GM12878 (cell line): ENCODE measurements around the gene NDC1. TPM values are rescaled to one million over a fixed set of nuclear protein-coding genes. Genes with fewer than 3 reads are reported as not detected.
A peak's percentile ranks its signal among the peaks of the same experiment; 100 is the strongest.

Experiments
- ATAC-seq: fragments of 200-7000 bp; cut with Tn5 transposase; 3 replicates; pipeline ENCODE4 v1.9.1; 2020; ENCODE audit warnings: mild to moderate bottlenecking, moderate library complexity
- BruUV-seq: library from RNA; stranded (reverse); fragments of 400-500 nt; replicated peaks from 2 replicates; lab custom pipeline; 2021; lab: Mats Ljungman, UMichigan
- CTCF ChIA-PET: fragments of 300-600 bp; sonication (Branson Sonifier 250); formaldehyde crosslinking; extraction: SDS; loops from one replicate; lab custom pipeline; 2021; ENCODE audit warnings: inconsistent platforms; lab: Yijun Ruan, JAX
- POLR2A ChIA-PET: fragments of 350-600 bp; formaldehyde crosslinking; extraction: SDS; loops from one replicate; lab custom pipeline; 2021; ENCODE audit warnings: inconsistent platforms; lab: Charles Lee
- RAD21 ChIA-PET: fragments of 300-600 bp; sonication (Branson Sonifier 250); formaldehyde crosslinking; loops from one replicate; lab custom pipeline; 2023; ENCODE audit warnings: antibody characterized with exemption; ENCODE audit not compliant: unreplicated experiment; lab: Charles Lee
- SMC1A ChIA-PET: fragments of 300-600 bp; sonication (Branson Sonifier 250); formaldehyde crosslinking; loops from one replicate; lab custom pipeline; 2023; ENCODE audit not compliant: unreplicated experiment, uncharacterized antibody; lab: Charles Lee
- DNase-seq: peaks from one replicate; pipeline ENCODE4 v3.0.0-alpha.2; 2011; ENCODE audit warnings: low read depth, low spot score
- FAIRE-seq: peaks from 3 replicates; lab custom pipeline; 2011; peaks lifted over from hg19 to GRCh38; lab: Jason Lieb, UNC
- H2AFZ ChIP-seq: 2 replicates; pipeline ENCODE4 v1.6.0; 2011; ENCODE audit warnings: low read depth, low read length, control low read depth; ENCODE audit not compliant: control insufficient read depth
- H3K27ac ChIP-seq: 2 replicates; pipeline ENCODE4 v1.5.1; 2011; ENCODE audit warnings: control low read depth; ENCODE audit not compliant: control insufficient read depth, insufficient read depth
- H3K27me3 ChIP-seq, 2 experiments: replicated peaks in 1 of 2; 2 replicates each; pipeline versions ENCODE4 v1.6.0 to v1.6.1; 2011; ENCODE audit warnings: low read length in 1 of 2; ENCODE audit not compliant: control insufficient read depth in 2 of 2, insufficient read depth in 2 of 2
- H3K36me3 ChIP-seq, 2 experiments: 2 replicates each; pipeline ENCODE4 v1.5.1; 2011; ENCODE audit warnings: low read length in 1 of 2; ENCODE audit not compliant: control insufficient read depth in 2 of 2, insufficient read depth in 2 of 2
- H3K4me1 ChIP-seq: 2 replicates; pipeline ENCODE4 v1.6.1; 2011; ENCODE audit warnings: mild to moderate bottlenecking, low read length, moderate library complexity, mixed read lengths; ENCODE audit not compliant: control insufficient read depth, insufficient read depth
- H3K4me2 ChIP-seq: 2 replicates; pipeline ENCODE4 v1.6.0; 2011; ENCODE audit warnings: control low read depth; ENCODE audit not compliant: control insufficient read depth, insufficient read depth
- H3K4me3 ChIP-seq: fragments of 200-600 bp; sonication (generic); 2 replicates; pipeline ENCODE4 v1.5.1; 2016
- H3K79me2 ChIP-seq: 2 replicates; pipeline ENCODE4 v1.6.0; 2011; ENCODE audit warnings: low read length; ENCODE audit not compliant: control insufficient read depth, insufficient read depth
- H3K9ac ChIP-seq: 2 replicates; pipeline ENCODE4 v1.8.0; 2011; ENCODE audit warnings: low read length, control low read depth, mixed read lengths; ENCODE audit not compliant: control insufficient read depth, insufficient read depth
- H3K9me3 ChIP-seq: replicated peaks from 3 replicates; pipeline ENCODE4 v1.5.1; 2011; ENCODE audit warnings: mild to moderate bottlenecking, low read length; ENCODE audit not compliant: control insufficient read depth, insufficient read depth
- H4K20me1 ChIP-seq: 2 replicates; pipeline ENCODE4 v1.6.0; 2011; ENCODE audit not compliant: control insufficient read depth, insufficient read depth
- CREB1 ChIP-seq: IDR thresholded peaks from 2 replicates; pipeline ENCODE4 v1.6.1; 2012; ENCODE audit warnings: low read depth, mild to moderate bottlenecking, inconsistent platforms
- JUND ChIP-seq: IDR thresholded peaks from 2 replicates; pipeline ENCODE4 v1.6.1; 2012; ENCODE audit warnings: low read depth, mild to moderate bottlenecking, low read length, improper control_type of control experiment, moderate library complexity
- KLF5 ChIP-seq: fragments of 450-650 bp; IDR thresholded peaks from 2 replicates; pipeline ENCODE4 v1.6.1; 2014; ENCODE audit warnings: mild to moderate bottlenecking; ENCODE audit not compliant: partially characterized antibody
- MEF2A ChIP-seq: IDR thresholded peaks from 2 replicates; pipeline ENCODE4 v1.6.1; 2011; ENCODE audit warnings: low read depth, mild to moderate bottlenecking, low read length, moderate library complexity; ENCODE audit not compliant: insufficient read depth
- NFIC ChIP-seq: IDR thresholded peaks from 2 replicates; pipeline ENCODE4 v1.6.1; 2012; ENCODE audit warnings: low read depth, mild to moderate bottlenecking, inconsistent platforms, low read length, moderate library complexity
- PAX5 ChIP-seq: IDR thresholded peaks from 2 replicates; pipeline ENCODE4 v1.6.1; 2011; ENCODE audit warnings: low read depth, low read length, borderline replicate concordance
- TAF1 ChIP-seq: IDR thresholded peaks from 2 replicates; pipeline ENCODE4 v1.6.1; 2011; ENCODE audit warnings: mild to moderate bottlenecking, low read depth, low read length, borderline replicate concordance
- ZNF384 ChIP-seq: IDR thresholded peaks from 2 replicates; pipeline ENCODE4 v1.6.1; 2012; ENCODE audit warnings: low read depth, mild to moderate bottlenecking, low read length, improper control_type of control experiment, borderline replicate concordance
- WGBS: methylation state at CpG from one replicate; pipeline ENCODE4 v1.1.6; 2016; ENCODE audit warnings: low lambda C conversion rate; ENCODE audit not compliant: insufficient replicate concordance, insufficient coverage; ENCODE audit errors: missing lambda C conversion rate; 5-methylcytosine and 5-hydroxymethylcytosine counted together
- in situ Hi-C: fragments of 300-500 bp; cut with MboI; formaldehyde crosslinking; loops from 9 replicates; pipeline ENCODE4 v1.14.3; 2018; ENCODE audit warnings: mixed read lengths
- intact Hi-C: fragments of 100-400 bp; cut with micrococcal nuclease; formaldehyde crosslinking; loops from one replicate; pipeline ENCODE4 v1.14.2; 2022; ENCODE audit not compliant: unreplicated experiment
- polyA plus RNA-seq, 11 experiments: library from polyadenylated mRNA; depleted of rRNA in 4 of 11; unstranded in 6 of 11; stranded (reverse) in 5 of 11; fragments of >200 nt; fragmentation: Nextera tagmentation in 4 of 11; fragmentation: Illumina TruSeq in 1 of 11; extraction: Ambion mirVana in 4 of 11; extraction: Trizol in 1 of 11; gene quantifications; 1 replicate in 1 of 11; 2 replicates in 10 of 11; pipeline versions ENCODE4 v1.2.1 to v1.2.3, GENCODE V29; 2011 to 2016; ENCODE audit warnings: inconsistent platforms in 2 of 11, missing spikeins in 2 of 11, low read depth in 1 of 11
- total RNA-seq, 4 experiments: library from RNA; depleted of rRNA in 3 of 4; stranded (reverse); fragments of >200 nt in 3 of 4; fragmentation: Illumina TruSeq in 1 of 4; extraction: Trizol in 1 of 4; gene quantifications; 2 replicates each; pipeline versions ENCODE4 v1.2.1 to v1.2.3, GENCODE V29; 2013 to 2021

NDC1 gene
- total and polyA plus RNA-seq, 10 of the 15 experiments (the other 5 are each of a cell fraction or from before 2014, with no cell fraction given), result 20.2 to 77.6 (median 47.1) TPM

DNA sequence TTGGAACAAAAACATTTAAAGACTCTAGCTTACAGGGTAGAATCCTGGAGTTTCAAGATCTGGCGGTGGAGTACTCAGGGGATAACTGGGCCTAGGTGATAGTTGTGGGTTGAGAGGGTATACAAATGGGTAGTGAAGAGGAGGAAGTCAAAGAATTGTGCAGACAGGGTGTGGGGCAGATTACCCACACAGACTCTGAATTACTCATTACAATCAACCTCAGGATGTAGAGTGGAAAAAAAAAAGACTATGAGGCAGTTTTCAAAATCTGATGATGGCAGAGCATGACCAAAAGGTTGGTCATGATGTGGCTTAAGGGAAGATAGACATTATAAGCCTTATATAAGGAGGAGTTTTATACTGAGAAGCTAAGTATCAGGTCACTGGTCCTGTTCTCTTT is 55.0 kb downstream of the NDC1 start:
- Histone ChIP-seq H4K20me1 (no peaks in the 10 kb centered on the region), H3K4me2 (no peak overlapping the region), H3K36me3 (peaks cover 0 to 14% of the 10 kb centered on the region in 2 experiments; a peak in 3 of 4 replicates), H3K27me3 (no peaks in the 10 kb centered on the region), H3K27ac (no peak overlapping the region), H3K4me1 (no peaks in the 10 kb centered on the region), H3K79me2 (no peaks in the 10 kb centered on the region), H3K9me3 (no peaks in the 10 kb centered on the region), H3K4me3 (no peak overlapping the region), H3K9ac (no peak overlapping the region), H2AFZ (no peak overlapping the region)
- 8% methylated on average over 1 of the region's 1 CpG for WGBS
- ChIA-PET SMC1A (no interaction called here), RAD21 (no interaction called here), POLR2A (no interaction called here), CTCF (no interaction called here)
- intact Hi-C loops, result no loop called here
- BruUV-seq, result no TSS peak
- no peak for TF ChIP-seq TAF1
- TF ChIP-seq CREB1, result 0 out of 2 replicates have a peak, but pooled peaks have one; percentile 38
- ATAC-seq (peak; percentile 54), FAIRE-seq (no peak), DNase-seq (no peak)
- in situ Hi-C loops, result no loop called here

DNA sequence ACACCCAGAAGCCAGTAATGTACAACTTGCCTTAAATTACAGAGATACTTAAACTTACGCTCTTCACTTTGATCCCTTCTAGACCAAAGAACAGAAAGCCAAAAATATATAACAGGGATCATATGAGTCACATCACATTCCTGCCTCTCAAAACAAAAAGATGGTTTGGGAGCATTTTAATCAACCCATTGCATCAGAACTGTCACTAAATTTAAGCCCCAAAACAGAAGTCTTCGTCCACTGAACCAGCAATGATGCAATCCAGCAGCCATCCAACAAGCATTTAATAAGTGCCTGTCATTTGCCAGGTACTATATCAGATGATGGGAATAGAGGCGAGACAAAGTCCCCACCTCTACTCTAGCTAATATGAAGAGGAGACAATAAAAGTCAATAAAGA is 56.4 kb downstream of the NDC1 start:
- Histone ChIP-seq H4K20me1 (no peaks in the 10 kb centered on the region), H3K27ac (no peak overlapping the region), H2AFZ (no peak overlapping the region), H3K79me2 (no peaks in the 10 kb centered on the region), H3K4me2 (no peak overlapping the region), H3K9me3 (no peaks in the 10 kb centered on the region), H3K4me3 (no peak overlapping the region), H3K27me3 (no peaks in the 10 kb centered on the region), H3K36me3 (peaks cover 2 to 13% of the 10 kb centered on the region in 2 experiments), H3K9ac (no peak overlapping the region), H3K4me1 (no peaks in the 10 kb centered on the region)
- 93% methylated on average over 3 of the region's 3 CpGs for WGBS
- no TSS peak for BruUV-seq
- no peak for TF ChIP-seq PAX5
- TF ChIP-seq JUND, result no peak
- TF ChIP-seq ZNF384, result no peak
- no peak for TF ChIP-seq KLF5
- TF ChIP-seq MEF2A, result no peak
- no peak for TF ChIP-seq NFIC
- CTCF ChIA-PET, result no interaction called here
- ATAC-seq (no peak), FAIRE-seq (peak; percentile 13), DNase-seq (no peak)
- in situ Hi-C loops (no loop called here), intact Hi-C loops (no loop called here)
- RAD21 ChIA-PET, result no interaction called here
- POLR2A ChIA-PET, result interaction anchor here (1.3 kb wide), 1 partner anchor 9 kb away, joined by 6 read pairs; no protein-coding TSS in a partner anchor
- SMC1A ChIA-PET, result no interaction called here
